HK-2 (cell line): Measurements from ENCODE around the gene FAM184A.

ENCODE experiments used
- DNase-seq: peaks from one replicate; pipeline ENCODE4 v3.0.0-alpha.2; 2018; ENCODE audit not compliant: unreplicated experiment

Gene FAM184A

GRCh38 chr6:119096721-119097565, 18.5 kb upstream of the FAM184A start:
- no peak for DNase-seq

GRCh38 chr6:119090256-119090655, 11.8 kb upstream of the FAM184A start:
- no peak for DNase-seq

GRCh38 chr6:119084784-119085183, 6.3 kb upstream of the FAM184A start:
- no peak for DNase-seq

GRCh38 chr6:119083007-119083406, 4.5 kb upstream of the FAM184A start:
- no peak for DNase-seq

- no peak for DNase-seq
Measured at GRCh38 chr6:119079283-119079809, 882 bp upstream of the FAM184A start.

GRCh38 chr6:119077643-119078375, 655 bp downstream of the FAM184A start:
- DNase-seq, result peak; percentile 11

GRCh38 chr6:119077391-119077642, 1.1 kb downstream of the FAM184A start:
- no peak for DNase-seq

GRCh38 chr6:119076576-119077390, 1.7 kb downstream of the FAM184A start:
- DNase-seq, result no peak

GRCh38 chr6:119076173-119076572, 2.3 kb downstream of the FAM184A start:
- DNase-seq, result no peak

- no peak for DNase-seq
Measured at GRCh38 chr6:119075200-119075981, 3.1 kb downstream of the FAM184A start.

GRCh38 chr6:119073307-119074051, 5.0 kb downstream of the FAM184A start:
- no peak for DNase-seq

GRCh38 chr6:119071576-119071975, 6.9 kb downstream of the FAM184A start:
- no peak for DNase-seq

- DNase-seq, result no peak
Measured at GRCh38 chr6:119067091-119067490, 11.4 kb downstream of the FAM184A start.

- DNase-seq, result no peak
Measured at GRCh38 chr6:119066517-119066916, 11.9 kb downstream of the FAM184A start.

- no peak for DNase-seq
Measured at GRCh38 chr6:119065955-119066354, 12.5 kb downstream of the FAM184A start.

GRCh38 chr6:119065382-119065781, 13.1 kb downstream of the FAM184A start:
- no peak for DNase-seq

- no peak for DNase-seq
Measured at GRCh38 chr6:119063491-119063890, 15.0 kb downstream of the FAM184A start.

- DNase-seq, result no peak
Measured at GRCh38 chr6:119061215-119061614, 17.2 kb downstream of the FAM184A start.

GRCh38 chr6:119060255-119060907, 18.1 kb downstream of the FAM184A start:
- DNase-seq, result no peak

GRCh38 chr6:119055069-119055468, 23.4 kb downstream of the FAM184A start:
- DNase-seq, result no peak
